Body of pancreas (tissue), 4 donors: ENCODE data around the gene ZSCAN20. TPM values are rescaled to one million over a fixed set of nuclear protein-coding genes. Genes with fewer than 3 reads are reported as not detected.

Experiments used
- ATAC-seq: fragments of 150-250 bp; one replicate; pipeline ENCODE4 v1.9.1; 2016
- DNase-seq, 4 donors: peaks; one replicate each; pipeline ENCODE4 v3.0.0-alpha.2; 2019
- H3K27ac ChIP-seq, 4 donors: fragments of 200-600 bp; sonication (generic); 1 replicate in 3 of 4; 2 replicates in 1 of 4; pipeline versions ENCODE4 v1.5.1 to v1.6.1; 2016 to 2019; ENCODE audit warnings: mild to moderate bottlenecking in 1 of 4, mixed read lengths in 1 of 4, moderate library complexity in 1 of 4
- H3K27me3 ChIP-seq, 2 donors: fragments of 200-600 bp; sonication (generic); one replicate each; pipeline ENCODE4 v1.6.0; 2016; ENCODE audit warnings: mild to moderate bottlenecking in 1 of 2
- H3K36me3 ChIP-seq, 2 donors: fragments of 200-600 bp; sonication (generic); replicated peaks in 1 of 2; 2 replicates each; pipeline ENCODE4 v1.5.1; 2016; ENCODE audit warnings: low read depth in 2 of 2; ENCODE audit not compliant: insufficient read depth in 1 of 2
- H3K4me1 ChIP-seq: fragments of 200-600 bp; sonication (generic); one replicate; pipeline ENCODE4 v1.6.0; 2016
- H3K4me3 ChIP-seq, 2 donors: fragments of 200-600 bp; sonication (generic); 1 replicate in 1 of 2; 2 replicates in 1 of 2; pipeline ENCODE4 v1.5.1; 2016 to 2019
- H3K9me3 ChIP-seq, 3 donors: fragments of 200-600 bp; sonication (generic); 1 replicate in 2 of 3; 2 replicates in 1 of 3; pipeline ENCODE4 v1.5.1; 2016
- CTCF ChIP-seq, 7 experiments: fragments of 450-650 bp in 4 of 7; fragments of 200-600 bp in 3 of 7; sonication (generic) in 3 of 7; IDR thresholded peaks; one replicate each; pipeline ENCODE4 v1.5.1; 2016 to 2019; ENCODE audit warnings: antibody characterized with exemption in 7 of 7
- POLR2A ChIP-seq, 3 donors: fragments of 450-650 bp; IDR thresholded peaks; one replicate each; pipeline ENCODE4 v1.6.1; 2016; ENCODE audit warnings: antibody characterized with exemption in 3 of 3, mild to moderate bottlenecking in 2 of 3
- WGBS, 2 donors: methylation state at CpG; one replicate each; pipeline ENCODE4 v1.1.5; 2017; 5-methylcytosine and 5-hydroxymethylcytosine counted together
- intact Hi-C: fragments of 100-400 bp; cut with DNase I; formaldehyde crosslinking; loops from one replicate; pipeline ENCODE4 v1.15.1; 2023
- total RNA-seq, 2 donors: library from RNA; depleted of rRNA; stranded (reverse); fragments of >200 nt; gene quantifications; one replicate each; pipeline ENCODE4 v1.1.0, GENCODE V29; 2016

ZSCAN20 gene
- total RNA-seq, 2 donors from 2014 or later: 3.0 to 3.6 TPM

- TF ChIP-seq POLR2A (IDR thresholded peaks at IDR 0.05) (no peak), CTCF (IDR thresholded peaks at IDR 0.05) (no peak)
- Histone ChIP-seq H3K4me1 (no peaks in the 10 kb centered on the region), H3K9me3 (peaks cover 0 to 9% (median 0%) of the 10 kb centered on the region in 3 donors), H3K27me3 (no peaks in the 10 kb centered on the region), H3K4me3 (no peak overlapping the region), H3K27ac (no peak overlapping the region), H3K36me3 (peaks cover 5 to 12% of the 10 kb centered on the region in 2 donors)
- 97 to 100% methylated on average over 2 of the region's 2 CpGs for WGBS, 2 donors
- DNase-seq (no peak), ATAC-seq (no peak)
- intact Hi-C loops: no loop called here
Observed at GRCh38 chr1:33488624-33489023, 16.2 kb downstream of the ZSCAN20 start.

GRCh38 chr1:33494929-33495328 is 22.5 kb downstream of the ZSCAN20 start:
- Histone ChIP-seq H3K4me1 (no peaks in the 10 kb centered on the region), H3K27ac (no peak overlapping the region), H3K4me3 (no peak overlapping the region), H3K9me3 (peaks cover 0 to 44% (median 0%) of the 10 kb centered on the region in 3 donors), H3K27me3 (no peaks in the 10 kb centered on the region), H3K36me3 (peaks cover 14 to 17% of the 10 kb centered on the region in 2 donors)
- DNase-seq: no peak
- no peak for ATAC-seq
- intact Hi-C loops: no loop called here
- no peak for TF ChIP-seq POLR2A (IDR thresholded peaks at IDR 0.05)
- TF ChIP-seq CTCF (IDR thresholded peaks at IDR 0.05): no peak
- WGBS, 2 donors: 93 to 98% methylated on average over 9 of the region's 9 CpGs

GRCh38 chr1:33497410-33497809 is 25.0 kb downstream of the ZSCAN20 start:
- DNase-seq (no peak), ATAC-seq (no peak)
- intact Hi-C loops: no loop called here
- Histone ChIP-seq H3K9me3 (peaks cover 0 to 44% (median 0%) of the 10 kb centered on the region in 3 donors), H3K4me1 (no peaks in the 10 kb centered on the region), H3K36me3 (peaks cover 9 to 10% of the 10 kb centered on the region in 2 donors), H3K4me3 (no peak overlapping the region), H3K27me3 (no peaks in the 10 kb centered on the region), H3K27ac (no peak overlapping the region)
- TF ChIP-seq CTCF (IDR thresholded peaks at IDR 0.05) (no peak), POLR2A (IDR thresholded peaks at IDR 0.05) (no peak)
- 96 to 100% methylated on average over 1 of the region's 1 CpG for WGBS, 2 donors

- 68 to 72% methylated on average over 4 of the region's 4 CpGs for WGBS, 2 donors
- Histone ChIP-seq H3K27ac (no peak overlapping the region), H3K9me3 (peaks cover 0 to 18% (median 0%) of the 10 kb centered on the region in 3 donors), H3K27me3 (no peaks in the 10 kb centered on the region), H3K36me3 (no peaks in the 10 kb centered on the region), H3K4me1 (no peaks in the 10 kb centered on the region), H3K4me3 (no peak overlapping the region)
- no peak for ATAC-seq
- intact Hi-C loops: no loop called here
- DNase-seq: no peak
- TF ChIP-seq CTCF (IDR thresholded peaks at IDR 0.05) (no peak), POLR2A (IDR thresholded peaks at IDR 0.05) (no peak)
Observed at GRCh38 chr1:33500547-33500946, 28.1 kb downstream of the ZSCAN20 start.

- intact Hi-C loops: no loop called here
- Histone ChIP-seq H3K4me3 (no peak overlapping the region), H3K4me1 (no peaks in the 10 kb centered on the region), H3K27me3 (no peaks in the 10 kb centered on the region), H3K9me3 (peaks cover 0 to 11% (median 0%) of the 10 kb centered on the region in 3 donors), H3K27ac (no peak overlapping the region), H3K36me3 (no peaks in the 10 kb centered on the region)
- ATAC-seq (no peak), DNase-seq (no peak)
- WGBS, 2 donors: 85 to 92% methylated on average over 2 of the region's 2 CpGs
- TF ChIP-seq CTCF (IDR thresholded peaks at IDR 0.05): no peak
- TF ChIP-seq POLR2A (IDR thresholded peaks at IDR 0.05): no peak
Observed at GRCh38 chr1:33501309-33501708, 28.9 kb downstream of the ZSCAN20 start.
